SK-N-SH (cell line): Measurements from ENCODE around the gene SMLR1.

ENCODE experiments used
- CHD2 ChIP-seq: fragments of 150-350 bp; IDR thresholded peaks from 2 replicates; pipeline ENCODE4 v1.6.1; 2018; ENCODE audit warnings: low read length; ENCODE audit not compliant: partially characterized antibody
- CTCF ChIP-seq: fragments of 200-600 bp; sonication (generic); IDR thresholded peaks from 2 replicates; pipeline ENCODE4 v1.6.1; 2017; ENCODE audit warnings: antibody characterized with exemption, mild to moderate bottlenecking, moderate library complexity
- EZH2phosphoT487 ChIP-seq: fragments of 200-600 bp; sonication (generic); IDR thresholded peaks from 2 replicates; pipeline ENCODE4 v1.6.1; 2017; ENCODE audit warnings: low read depth, mixed run types, mild to moderate bottlenecking, antibody characterized with exemption, moderate library complexity, borderline replicate concordance
- FOXM1 ChIP-seq: IDR thresholded peaks from 2 replicates; pipeline ENCODE4 v1.4.0; 2012; ENCODE audit warnings: low read depth, mild to moderate bottlenecking
- GATA2 ChIP-seq: sonication (generic); formaldehyde crosslinking; IDR thresholded peaks from 2 replicates; pipeline ENCODE4 v1.5.0; 2020; ENCODE audit warnings: mild to moderate bottlenecking, missing genetic modification reagents
- MXI1 ChIP-seq: IDR thresholded peaks from 2 replicates; pipeline ENCODE4 v1.6.1; 2012; ENCODE audit warnings: mild to moderate bottlenecking, low read depth, low read length, improper control_type of control experiment
- POLR2AphosphoS5 ChIP-seq: IDR thresholded peaks from 2 replicates; pipeline ENCODE4 v1.6.1; 2012; ENCODE audit warnings: low read depth, low read length
- SIN3A ChIP-seq: IDR thresholded peaks from 2 replicates; pipeline ENCODE4 v1.6.1; 2012; ENCODE audit warnings: low read depth, mild to moderate bottlenecking, low read length, moderate library complexity, borderline replicate concordance
- TCF12 ChIP-seq: IDR thresholded peaks from 2 replicates; pipeline ENCODE4 v1.4.0; 2012

- no peak for TF ChIP-seq SIN3A
- TF ChIP-seq MXI1, result no peak
- no peak for TF ChIP-seq TCF12
- TF ChIP-seq CTCF, result no peak
- TF ChIP-seq POLR2AphosphoS5, result no peak
- no peak for TF ChIP-seq FOXM1
- no peak for TF ChIP-seq CHD2
- no peak for TF ChIP-seq GATA2 (CRISPR knock-in tag)
- TF ChIP-seq EZH2phosphoT487, result no peak
Observed at GRCh38 chr6:130858498-130859160, 31.4 kb downstream of the SMLR1 start.
